Kidney (tissue), 14 donors: ENCODE results near the gene ZNF365. TPM values are rescaled to one million over a fixed set of nuclear protein-coding genes. Genes with fewer than 3 reads are reported as not detected.

Experiments
- DNase-seq, 5 donors: peaks; one replicate each; pipeline ENCODE4 v3.0.0-alpha.2; 2013 to 2020
- FAIRE-seq: peaks from 2 replicates; lab custom pipeline; 2012; peaks lifted over from hg19 to GRCh38; lab: Jason Lieb, UNC
- H3K27ac ChIP-seq, 2 donors: one replicate each; pipeline ENCODE4 v1.7.0; 2013; ENCODE audit warnings: low read depth in 2 of 2, low read length in 2 of 2, inconsistent platforms in 1 of 2
- H3K27me3 ChIP-seq: one replicate; pipeline ENCODE4 v1.7.1; 2013; ENCODE audit warnings: low read length, inconsistent platforms; ENCODE audit not compliant: control insufficient read depth, insufficient read depth
- H3K36me3 ChIP-seq, 3 donors: one replicate each; pipeline versions ENCODE4 v1.7.0 to v1.7.1; 2013; ENCODE audit warnings: low read length in 3 of 3, control low read depth in 1 of 3, inconsistent platforms in 1 of 3; ENCODE audit not compliant: insufficient read depth in 3 of 3, control insufficient read depth in 2 of 3
- H3K4me1 ChIP-seq, 3 donors: one replicate each; pipeline versions ENCODE4 v1.7.0 to v1.7.1; 2013; ENCODE audit warnings: low read length in 3 of 3, inconsistent platforms in 1 of 3, low read depth in 1 of 3; ENCODE audit not compliant: control insufficient read depth in 2 of 3, insufficient read depth in 2 of 3
- H3K4me3 ChIP-seq, 3 donors: one replicate each; pipeline versions ENCODE4 v1.7.0 to v1.8.1; 2013; ENCODE audit warnings: low read length in 3 of 3, control low read depth in 1 of 3, inconsistent platforms in 1 of 3
- H3K9ac ChIP-seq, 3 donors: one replicate each; pipeline versions ENCODE4 v1.7.0 to v1.7.1; 2013; ENCODE audit warnings: low read length in 3 of 3, control low read depth in 1 of 3, inconsistent platforms in 1 of 3
- H3K9me3 ChIP-seq, 3 donors: one replicate each; pipeline versions ENCODE4 v1.7.0 to v1.7.1; 2013; ENCODE audit warnings: low read length in 3 of 3, control low read depth in 1 of 3, inconsistent platforms in 1 of 3; ENCODE audit not compliant: control insufficient read depth in 2 of 3, insufficient read depth in 1 of 3
- intact Hi-C: fragments of 100-400 bp; cut with DNase I; formaldehyde crosslinking; loops from one replicate; pipeline ENCODE4 v1.11.1; 2022
- polyA plus RNA-seq: library from polyadenylated mRNA; stranded (reverse); fragments of 350-450 nt; fragmentation: Illumina TruSeq; extraction: RNeasy Lipid Tissue Mini Kit (QIAGEN cat#74804); gene quantifications from one replicate; pipeline ENCODE4 v1.2.3, GENCODE V29; 2014; ENCODE audit warnings: low read depth, low replicate concordance; ENCODE audit not compliant: insufficient read depth
- total RNA-seq: library from RNA; stranded (reverse); fragmentation: NEBNext Ultra II Directional; extraction: Animal tissue kit (Norgen Biotek cat#: 25700); gene quantifications from one replicate; pipeline ENCODE4 v1.2.1, GENCODE V29; 2021
- TF ChIP-seq, protein P1 (sequence below): IDR thresholded peaks from 3 replicates; pipeline ENCODE4 v1.5.1; 2012; ENCODE audit warnings: mild to moderate bottlenecking, moderate library complexity, borderline replicate concordance; ENCODE audit not compliant: insufficient read depth; ENCODE audit errors: extremely low read depth
- donor health status: control.
- donor health status: control.
- donor health status: control.
- donor health status: control.
- donor health status: control.
- donor health status: DM: yes; HTN: yes; CAD: no.
- donor health status: Normal renal cell carcinoma (clear cell type).

The ZNF365 gene
- total and polyA plus RNA-seq, 2 donors from 2014 or later = 0.54 to 1.0 TPM

DNA sequence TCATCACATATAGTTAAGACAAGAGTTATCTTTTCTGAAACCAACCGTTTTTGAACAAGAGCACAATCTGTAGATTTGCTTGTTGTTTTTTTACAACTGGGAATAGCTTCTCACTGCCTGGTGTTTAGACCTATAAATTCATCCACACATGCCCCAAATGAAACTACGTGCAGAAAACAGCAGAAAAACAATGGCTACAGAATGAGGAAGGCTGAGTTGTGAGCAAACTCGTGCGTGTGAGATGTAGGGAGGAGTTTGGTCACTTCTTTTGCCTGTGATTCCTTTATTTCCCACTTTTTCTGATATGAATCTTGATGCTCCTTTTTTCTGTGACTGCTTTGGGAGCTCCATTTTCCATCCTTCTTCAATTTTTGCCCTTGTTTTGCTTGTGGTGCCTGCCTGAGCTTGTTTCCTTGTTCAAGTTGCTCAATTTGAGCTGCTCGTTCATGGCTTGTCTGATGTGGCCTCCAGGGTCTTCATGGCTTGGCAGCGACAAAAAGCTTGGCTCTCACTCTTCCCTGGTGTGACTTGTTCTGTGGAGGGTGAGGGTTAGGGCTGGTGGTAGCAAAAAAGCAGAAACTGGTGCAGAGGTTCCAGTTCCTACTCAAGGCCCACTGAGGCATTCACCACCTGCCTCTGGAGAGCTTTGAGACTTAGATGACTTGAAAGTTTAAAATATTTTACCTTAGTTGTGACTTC, 76.9 kb downstream of the ZNF365 start:
- Histone ChIP-seq H3K27me3 (no peaks in the 10 kb centered on the region), H3K9ac (no peak overlapping the region), H3K27ac (no peak overlapping the region), H3K4me3 (no peak overlapping the region), H3K36me3 (no peaks in the 10 kb centered on the region), H3K4me1 (no peaks in the 10 kb centered on the region), H3K9me3 (no peaks in the 10 kb centered on the region)
- TF ChIP-seq, protein P1, sequence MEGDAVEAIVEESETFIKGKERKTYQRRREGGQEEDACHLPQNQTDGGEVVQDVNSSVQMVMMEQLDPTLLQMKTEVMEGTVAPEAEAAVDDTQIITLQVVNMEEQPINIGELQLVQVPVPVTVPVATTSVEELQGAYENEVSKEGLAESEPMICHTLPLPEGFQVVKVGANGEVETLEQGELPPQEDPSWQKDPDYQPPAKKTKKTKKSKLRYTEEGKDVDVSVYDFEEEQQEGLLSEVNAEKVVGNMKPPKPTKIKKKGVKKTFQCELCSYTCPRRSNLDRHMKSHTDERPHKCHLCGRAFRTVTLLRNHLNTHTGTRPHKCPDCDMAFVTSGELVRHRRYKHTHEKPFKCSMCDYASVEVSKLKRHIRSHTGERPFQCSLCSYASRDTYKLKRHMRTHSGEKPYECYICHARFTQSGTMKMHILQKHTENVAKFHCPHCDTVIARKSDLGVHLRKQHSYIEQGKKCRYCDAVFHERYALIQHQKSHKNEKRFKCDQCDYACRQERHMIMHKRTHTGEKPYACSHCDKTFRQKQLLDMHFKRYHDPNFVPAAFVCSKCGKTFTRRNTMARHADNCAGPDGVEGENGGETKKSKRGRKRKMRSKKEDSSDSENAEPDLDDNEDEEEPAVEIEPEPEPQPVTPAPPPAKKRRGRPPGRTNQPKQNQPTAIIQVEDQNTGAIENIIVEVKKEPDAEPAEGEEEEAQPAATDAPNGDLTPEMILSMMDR = no peak
- intact Hi-C loops = no loop called here
- FAIRE-seq (no peak), DNase-seq (no peak)

DNA sequence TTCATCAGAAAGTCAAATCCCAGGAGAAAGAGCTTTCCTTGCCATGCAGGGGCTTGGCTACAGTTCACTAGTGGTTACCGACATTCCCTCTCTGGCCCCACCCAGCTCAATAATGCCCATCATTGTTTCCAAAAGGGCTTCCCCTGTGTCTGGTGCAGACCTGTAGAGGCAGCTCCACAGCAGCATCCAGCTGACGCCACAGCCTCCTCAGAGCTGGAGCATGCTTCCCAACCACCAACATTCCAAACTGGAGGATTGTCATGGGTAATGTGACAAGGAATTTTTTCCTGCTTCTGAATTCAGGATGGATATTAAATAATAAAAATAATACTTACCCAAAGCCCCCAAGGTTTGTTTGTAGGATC, 77.4 kb downstream of the ZNF365 start:
- intact Hi-C loops = no loop called here
- TF ChIP-seq, protein P1 = no peak
- H3K9me3 ChIP-seq = no peaks in the 10 kb centered on the region
- DNase-seq = no peak
- H3K4me3 ChIP-seq = no peak overlapping the region
- no peak overlapping the region for H3K9ac ChIP-seq
- no peaks in the 10 kb centered on the region for H3K36me3 ChIP-seq
- no peak for FAIRE-seq
- H3K27me3 ChIP-seq = no peaks in the 10 kb centered on the region
- H3K27ac ChIP-seq = no peak overlapping the region
- no peaks in the 10 kb centered on the region for H3K4me1 ChIP-seq

Other genes starting within 250 kb of the ZNF365 start
- 1.6 TPM for gene RTKN2, start 105.5 kb upstream of the ZNF365 start, total RNA-seq
- gene RTKN2, start 105.5 kb upstream of the ZNF365 start, polyA plus RNA-seq = 0.24 TPM